H9 (cell line): ENCODE results near the gene SLC47A1. TPM values are rescaled to one million over a fixed set of nuclear protein-coding genes. Genes with fewer than 3 reads are reported as not detected.
A peak's percentile ranks its signal among the peaks of the same experiment; 100 is the strongest.

ENCODE experiments used
- DNase-seq: peaks from one replicate; pipeline ENCODE4 v3.0.0-alpha.2; 2017
- H2AFZ ChIP-seq: one replicate; pipeline ENCODE4 v1.6.1; 2013; ENCODE audit warnings: mild to moderate bottlenecking, low read length, control low read depth, moderate library complexity
- H2AK5ac ChIP-seq: 2 replicates; pipeline ENCODE4 v1.6.1; 2013; ENCODE audit warnings: low read length, control low read depth, mixed read lengths; ENCODE audit not compliant: insufficient read length
- H2BK120ac ChIP-seq: one replicate; pipeline ENCODE4 v1.6.1; 2013; ENCODE audit warnings: low read depth, mild to moderate bottlenecking, low read length, control low read depth, inconsistent platforms; ENCODE audit not compliant: poor library complexity, severe bottlenecking
- H2BK12ac ChIP-seq: 2 replicates; pipeline ENCODE4 v1.6.1; 2013; ENCODE audit warnings: low read length, control low read depth, mixed read lengths, low read depth; ENCODE audit not compliant: insufficient read length
- H2BK15ac ChIP-seq: 2 replicates; pipeline ENCODE4 v1.6.1; 2013; ENCODE audit warnings: low read depth, low read length, control low read depth
- H2BK20ac ChIP-seq: one replicate; pipeline ENCODE4 v1.6.1; 2013; ENCODE audit warnings: low read depth, mild to moderate bottlenecking, low read length, control low read depth, inconsistent platforms; ENCODE audit not compliant: poor library complexity, severe bottlenecking
- H2BK5ac ChIP-seq: 2 replicates; pipeline ENCODE4 v1.6.1; 2013; ENCODE audit warnings: low read length, control low read depth, mixed read lengths; ENCODE audit not compliant: insufficient read length
- H3K14ac ChIP-seq: 2 replicates; pipeline ENCODE4 v1.6.1; 2013; ENCODE audit warnings: low read length, control low read depth; ENCODE audit not compliant: insufficient read depth
- H3K18ac ChIP-seq: 2 replicates; pipeline ENCODE4 v1.6.1; 2013; ENCODE audit warnings: low read depth, mild to moderate bottlenecking, mixed read lengths, low read length, control low read depth; ENCODE audit not compliant: insufficient read length
- H3K23ac ChIP-seq: 2 replicates; pipeline ENCODE4 v1.6.1; 2013; ENCODE audit warnings: low read length, control low read depth, mixed read lengths, low read depth; ENCODE audit not compliant: insufficient read length
- H3K23me2 ChIP-seq: 2 replicates; pipeline ENCODE4 v1.6.1; 2013; ENCODE audit warnings: low read depth, mild to moderate bottlenecking, mixed read lengths, low read length, control low read depth; ENCODE audit not compliant: insufficient read length, poor library complexity, severe bottlenecking
- H3K27ac ChIP-seq: 2 replicates; pipeline ENCODE4 v1.5.1; 2013; ENCODE audit warnings: low read length, control low read depth, mixed read lengths, low read depth; ENCODE audit not compliant: insufficient read length
- H3K27me3 ChIP-seq: 2 replicates; pipeline ENCODE4 v1.6.1; 2013; ENCODE audit warnings: low read length, control low read depth, inconsistent platforms; ENCODE audit not compliant: insufficient read depth
- H3K4ac ChIP-seq: 2 replicates; pipeline ENCODE4 v1.6.1; 2013; ENCODE audit warnings: low read depth, mild to moderate bottlenecking, control low read depth, inconsistent platforms, low read length, moderate library complexity
- H3K4me1 ChIP-seq: 2 replicates; pipeline ENCODE4 v1.6.1; 2013; ENCODE audit warnings: low read length, control low read depth, inconsistent platforms; ENCODE audit not compliant: insufficient read depth
- H3K4me2 ChIP-seq: 2 replicates; pipeline ENCODE4 v1.6.1; 2013; ENCODE audit warnings: low read length, control low read depth, mixed read lengths; ENCODE audit not compliant: insufficient read length, insufficient read depth
- H3K56ac ChIP-seq: 2 replicates; pipeline ENCODE4 v1.6.1; 2013; ENCODE audit warnings: low read depth, mild to moderate bottlenecking, mixed read lengths, low read length, control low read depth; ENCODE audit not compliant: insufficient read length
- H3K79me1 ChIP-seq: 2 replicates; pipeline ENCODE4 v1.6.1; 2013; ENCODE audit warnings: low read depth, mild to moderate bottlenecking, moderate library complexity, low read length, control low read depth, inconsistent platforms; ENCODE audit not compliant: insufficient read depth, poor library complexity, severe bottlenecking
- H3K79me2 ChIP-seq: 2 replicates; pipeline ENCODE4 v1.6.1; 2013; ENCODE audit warnings: low read length, control low read depth, inconsistent platforms; ENCODE audit not compliant: insufficient read depth
- H3K9ac ChIP-seq: 2 replicates; pipeline ENCODE4 v1.6.1; 2013; ENCODE audit warnings: low read length, control low read depth, mixed read lengths; ENCODE audit not compliant: insufficient read length; ENCODE audit errors: extremely low read depth
- H3K9me3 ChIP-seq: one replicate; pipeline ENCODE4 v1.6.1; 2013; ENCODE audit warnings: low read depth, low read length, inconsistent platforms; ENCODE audit not compliant: control insufficient read depth
- H3T11ph ChIP-seq: one replicate; pipeline ENCODE4 v1.6.1; 2013; ENCODE audit warnings: mild to moderate bottlenecking, low read length, control low read depth, inconsistent platforms
- H4K20me1 ChIP-seq: one replicate; pipeline ENCODE4 v1.6.1; 2013; ENCODE audit not compliant: control insufficient read depth, insufficient read length, insufficient read depth
- H4K5ac ChIP-seq: 2 replicates; pipeline ENCODE4 v1.6.1; 2013; ENCODE audit warnings: low read depth, mild to moderate bottlenecking, mixed read lengths, low read length, control low read depth; ENCODE audit not compliant: insufficient read length
- H4K8ac ChIP-seq: replicated peaks from 2 replicates; pipeline ENCODE4 v1.6.1; 2013; ENCODE audit warnings: low read length, control low read depth, mixed read lengths, low read depth; ENCODE audit not compliant: insufficient read length
- H4K91ac ChIP-seq: 2 replicates; pipeline ENCODE4 v1.6.1; 2013; ENCODE audit warnings: low read depth, mild to moderate bottlenecking, moderate library complexity, mixed read lengths, low read length, control low read depth; ENCODE audit not compliant: insufficient read length
- H3K27ac Mint-ChIP-seq, 3 experiments: 2 replicates in 2 of 3; 3 replicates in 1 of 3; pipeline ENCODE4 v1.8.0; 2020 to 2021; ENCODE audit warnings: mixed read lengths in 3 of 3, mild to moderate bottlenecking in 1 of 3, moderate library complexity in 1 of 3
- H3K27me3 Mint-ChIP-seq: 2 replicates; pipeline ENCODE4 v1.8.0; 2021; ENCODE audit warnings: low read depth, mild to moderate bottlenecking, moderate library complexity, mixed read lengths
- H3K36me3 Mint-ChIP-seq, 3 experiments: 2 replicates in 2 of 3; 3 replicates in 1 of 3; pipeline ENCODE4 v1.8.0; 2020 to 2021; ENCODE audit warnings: low read depth in 3 of 3, mixed read lengths in 3 of 3; ENCODE audit not compliant: insufficient read depth in 1 of 3
- H3K4me1 Mint-ChIP-seq, 2 experiments: 2 replicates each; pipeline ENCODE4 v1.8.0; 2020; ENCODE audit warnings: mixed read lengths in 2 of 2
- H3K4me3 Mint-ChIP-seq, 2 experiments: 2 replicates in 1 of 2; 3 replicates in 1 of 2; pipeline ENCODE4 v1.8.0; 2020 to 2021; ENCODE audit warnings: mild to moderate bottlenecking in 2 of 2, mixed read lengths in 2 of 2, moderate library complexity in 1 of 2
- H3K9me3 Mint-ChIP-seq, 2 experiments: 2 replicates in 1 of 2; 3 replicates in 1 of 2; pipeline ENCODE4 v1.8.0; 2020; ENCODE audit warnings: mild to moderate bottlenecking in 2 of 2, mixed read lengths in 2 of 2, moderate library complexity in 1 of 2
- WGBS: extraction: QIAGEN DNeasy Blood & Tissue Kit; methylation state at CpG from one replicate; pipeline ENCODE4 v1.1.7; 2013; ENCODE audit warnings: missing lambda C conversion rate, low lambda C conversion rate, mixed read lengths; ENCODE audit not compliant: insufficient read length; ENCODE audit errors: extremely low coverage; 5-methylcytosine and 5-hydroxymethylcytosine counted together
- total RNA-seq: library from RNA; stranded (reverse); gene quantifications from 2 replicates; pipeline ENCODE4 v1.2.1, GENCODE V29; 2021
- TF ChIP-seq, protein P1 (sequence below): fragments of 200-600 bp; sonication (generic); conservative IDR thresholded peaks from 3 replicates; pipeline ENCODE4 v1.8.0; 2021; ENCODE audit warnings: antibody characterized with exemption, mild to moderate bottlenecking

The SLC47A1 gene
- total RNA-seq, 1 experiment from 2014 or later, result 4.0 TPM

DNA sequence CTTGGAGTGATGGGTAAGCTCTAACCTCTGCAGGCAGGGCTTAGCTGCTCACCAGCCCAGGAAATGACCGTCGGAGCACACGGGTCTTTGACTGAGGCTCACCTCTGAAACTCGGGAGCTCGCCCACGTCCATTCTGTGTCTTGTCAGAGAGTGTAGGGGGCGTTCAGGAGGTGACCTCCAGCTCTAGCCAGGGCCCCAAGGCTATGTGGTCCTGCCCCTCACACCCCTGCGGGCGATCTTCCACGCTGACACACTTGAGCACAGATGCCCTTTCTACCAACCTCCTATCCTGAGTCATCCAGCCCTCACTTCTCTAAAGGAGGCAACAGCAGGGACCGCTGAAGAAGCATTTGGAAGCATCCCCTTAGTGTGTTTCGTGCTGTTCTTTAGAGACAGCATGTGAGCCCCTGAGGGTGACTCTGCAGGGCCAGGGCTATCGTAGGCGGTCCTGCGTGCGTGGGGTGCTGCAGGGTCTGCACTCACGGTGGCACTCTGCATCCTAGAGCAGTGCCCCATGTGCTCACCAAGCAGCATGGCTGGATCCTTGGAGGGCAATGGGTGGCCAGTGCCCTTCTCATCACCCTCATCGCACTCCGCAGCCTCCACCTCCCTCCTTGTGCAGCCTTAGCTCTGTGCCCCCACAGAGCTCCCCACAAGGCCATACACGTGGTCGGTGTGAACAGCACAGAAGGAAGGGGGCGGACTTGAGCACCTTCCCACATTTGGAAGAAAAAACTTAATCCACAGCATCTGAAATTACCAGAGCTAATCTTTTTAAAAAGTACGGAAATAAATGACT, 33.8 kb downstream of the SLC47A1 start:
- H3K36me3 Mint-ChIP-seq, result no peaks in the 10 kb centered on the region
- H3K4me1 Mint-ChIP-seq, result peaks cover 0 to 4% of the 10 kb centered on the region in 2 experiments; a peak in 1 of 4 replicates
- WGBS, result no CpG with 5 or more reads among the region's 23 CpGs
- no peak overlapping the region for H3K27ac ChIP-seq
- H3K27me3 ChIP-seq, result no peaks in the 10 kb centered on the region
- no peak overlapping the region for H2BK120ac ChIP-seq
- no peaks in the 10 kb centered on the region for H3K79me1 ChIP-seq
- H3K9me3 ChIP-seq, result no peaks in the 10 kb centered on the region
- H4K91ac ChIP-seq, result no peak overlapping the region
- no peak overlapping the region for H3K9ac ChIP-seq
- no peaks in the 10 kb centered on the region for H3K4me1 ChIP-seq
- peak; percentile 50 for DNase-seq
- TF ChIP-seq, protein P1, sequence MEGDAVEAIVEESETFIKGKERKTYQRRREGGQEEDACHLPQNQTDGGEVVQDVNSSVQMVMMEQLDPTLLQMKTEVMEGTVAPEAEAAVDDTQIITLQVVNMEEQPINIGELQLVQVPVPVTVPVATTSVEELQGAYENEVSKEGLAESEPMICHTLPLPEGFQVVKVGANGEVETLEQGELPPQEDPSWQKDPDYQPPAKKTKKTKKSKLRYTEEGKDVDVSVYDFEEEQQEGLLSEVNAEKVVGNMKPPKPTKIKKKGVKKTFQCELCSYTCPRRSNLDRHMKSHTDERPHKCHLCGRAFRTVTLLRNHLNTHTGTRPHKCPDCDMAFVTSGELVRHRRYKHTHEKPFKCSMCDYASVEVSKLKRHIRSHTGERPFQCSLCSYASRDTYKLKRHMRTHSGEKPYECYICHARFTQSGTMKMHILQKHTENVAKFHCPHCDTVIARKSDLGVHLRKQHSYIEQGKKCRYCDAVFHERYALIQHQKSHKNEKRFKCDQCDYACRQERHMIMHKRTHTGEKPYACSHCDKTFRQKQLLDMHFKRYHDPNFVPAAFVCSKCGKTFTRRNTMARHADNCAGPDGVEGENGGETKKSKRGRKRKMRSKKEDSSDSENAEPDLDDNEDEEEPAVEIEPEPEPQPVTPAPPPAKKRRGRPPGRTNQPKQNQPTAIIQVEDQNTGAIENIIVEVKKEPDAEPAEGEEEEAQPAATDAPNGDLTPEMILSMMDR, result peak; percentile 50; the same call in 2 of the 3 replicates
- H4K8ac ChIP-seq, result no peak overlapping the region
- no peak overlapping the region for H3K14ac ChIP-seq
- H3K23ac ChIP-seq, result no peak overlapping the region
- H4K20me1 ChIP-seq, result no peaks in the 10 kb centered on the region
- H2AK5ac ChIP-seq, result no peak overlapping the region
- H3K4me2 ChIP-seq, result no peak overlapping the region
- no peaks in the 10 kb centered on the region for H3K27me3 Mint-ChIP-seq
- H3K56ac ChIP-seq, result no peak overlapping the region
- H3K18ac ChIP-seq, result no peak overlapping the region
- H2BK15ac ChIP-seq, result no peak overlapping the region
- no peak overlapping the region for H3K27ac Mint-ChIP-seq
- H3K79me2 ChIP-seq, result no peaks in the 10 kb centered on the region
- no peak overlapping the region for H2BK20ac ChIP-seq
- H2BK5ac ChIP-seq, result no peak overlapping the region
- H3T11ph ChIP-seq, result no peak overlapping the region
- no peaks in the 10 kb centered on the region for H3K23me2 ChIP-seq
- no peaks in the 10 kb centered on the region for H3K9me3 Mint-ChIP-seq
- no peak overlapping the region for H2AFZ ChIP-seq
- H3K4ac ChIP-seq, result no peak overlapping the region
- no peak overlapping the region for H2BK12ac ChIP-seq
- H3K4me3 Mint-ChIP-seq, result no peak overlapping the region
- H4K5ac ChIP-seq, result no peak overlapping the region
